Measurements from ENCODE around the gene CCDC158.
"Not testable (repeated sequence)": the region's sequence is repeated elsewhere in the genome, so short reads cannot be mapped to it uniquely, and the experiment has no call there.

The CCDC158 gene

DNA sequence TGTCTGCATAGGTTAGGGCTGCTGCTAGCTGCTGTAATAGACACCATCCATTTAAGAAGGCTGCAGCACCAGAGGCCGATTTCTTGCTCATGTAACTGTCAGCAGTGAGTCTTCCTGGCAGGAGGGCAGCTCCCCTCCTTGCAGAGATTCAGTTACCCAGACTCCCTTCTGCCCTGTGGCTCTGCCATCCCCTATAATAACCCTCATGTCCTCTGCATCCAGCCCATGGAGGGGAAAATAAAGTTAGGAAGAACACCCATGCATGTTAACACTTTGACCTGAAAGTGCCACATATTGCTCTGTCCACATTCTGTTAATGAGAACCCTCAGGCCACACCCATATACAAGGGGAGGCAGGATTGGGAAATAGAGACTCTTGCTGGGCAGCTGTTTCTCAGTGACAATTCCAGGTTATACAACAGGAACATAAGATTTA, 109.0 kb downstream of the CCDC158 start:
- DNase-seq (ENCODE audit: low read depth in 2 of 2): no peak

DNA sequence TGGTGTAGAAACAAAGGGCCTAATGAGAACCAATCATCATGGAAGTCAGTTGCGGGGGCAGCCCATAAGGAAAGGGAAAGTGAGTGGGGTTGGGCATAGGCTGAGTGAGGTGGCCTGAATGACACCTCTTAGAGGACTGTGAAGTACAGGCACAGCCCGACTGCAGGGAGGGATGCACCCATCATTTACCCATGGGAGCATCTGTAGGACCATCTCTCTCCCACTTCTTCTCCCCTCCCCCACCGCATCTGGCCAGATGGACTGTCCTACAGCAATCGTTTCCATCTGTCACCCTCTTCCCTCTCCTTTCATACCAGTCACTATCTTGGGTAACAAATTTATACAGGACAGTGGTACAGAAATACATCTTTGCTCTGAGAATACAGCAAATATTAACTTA, 110.3 kb downstream of the CCDC158 start:
- DNase-seq (ENCODE audit: low read depth in 2 of 2): no peak

DNA sequence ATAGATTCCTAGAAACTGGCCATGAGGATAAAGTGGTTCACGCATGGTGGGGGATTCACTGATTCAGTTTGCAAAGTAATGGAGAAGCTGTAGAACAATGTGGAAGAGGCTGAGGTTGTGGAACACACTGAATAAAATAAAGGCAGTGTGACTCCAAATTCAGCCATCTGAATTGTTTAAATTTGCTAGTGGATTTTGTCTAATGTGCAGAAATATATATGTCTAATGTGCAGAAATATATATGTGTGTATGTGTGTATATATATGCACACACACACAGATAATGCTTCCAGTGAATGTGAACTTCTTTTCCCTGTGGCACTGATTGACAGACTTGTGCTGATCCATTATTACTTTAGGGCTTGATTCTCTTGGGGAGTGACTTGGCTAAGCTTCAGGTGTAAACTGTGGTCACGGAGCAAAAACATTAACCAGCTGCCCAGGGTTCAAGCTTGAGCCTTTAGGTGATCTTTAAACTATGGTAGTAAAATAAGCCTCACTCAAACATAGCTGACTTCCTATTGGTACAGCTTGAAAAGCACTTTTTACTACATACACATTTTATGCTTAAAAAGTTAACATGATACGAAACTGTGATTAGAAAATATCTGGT, 110.9 kb downstream of the CCDC158 start:
- DNase-seq (ENCODE audit: low read depth in 2 of 2): no peak

DNA sequence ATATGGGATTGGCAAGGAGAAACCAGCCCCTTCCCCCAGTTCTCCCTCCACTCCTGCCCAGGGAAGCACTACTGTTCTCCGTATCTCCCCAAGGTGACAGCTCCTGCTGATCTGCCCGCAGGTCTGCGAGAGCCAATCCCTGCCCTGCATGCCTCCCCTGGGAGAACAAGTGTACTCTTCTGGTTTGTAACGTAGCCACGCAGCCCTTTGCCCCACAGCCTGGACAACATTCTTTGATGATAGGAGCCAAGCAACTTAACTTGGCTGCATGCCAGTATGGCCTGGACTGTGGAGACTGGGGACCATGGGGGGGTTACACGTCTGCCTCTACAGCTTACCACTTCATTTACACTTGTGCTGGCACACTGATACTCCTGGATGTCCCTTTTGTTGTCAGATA, 112.4 kb downstream of the CCDC158 start:
- DNase-seq (ENCODE audit: low read depth in 2 of 2): no peak

DNA sequence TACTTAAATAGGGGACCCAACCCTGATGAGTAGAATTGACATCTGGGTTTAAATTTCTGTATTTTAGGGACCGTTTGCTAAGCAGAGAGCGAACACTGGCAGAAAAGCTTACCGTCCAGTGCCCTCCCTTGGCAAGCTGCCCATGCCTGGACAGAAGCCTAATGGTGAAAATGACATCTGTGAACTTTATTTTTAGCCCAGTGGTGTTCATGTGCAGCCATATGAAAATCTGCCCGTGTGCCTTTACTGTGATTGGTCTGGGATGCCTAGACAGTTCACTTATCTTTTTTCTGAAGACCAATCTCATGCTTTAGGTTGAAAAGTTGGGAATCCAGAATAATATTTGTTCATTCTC, 113.3 kb downstream of the CCDC158 start:
- no peak for DNase-seq (ENCODE audit: low read depth in 2 of 2)

DNA sequence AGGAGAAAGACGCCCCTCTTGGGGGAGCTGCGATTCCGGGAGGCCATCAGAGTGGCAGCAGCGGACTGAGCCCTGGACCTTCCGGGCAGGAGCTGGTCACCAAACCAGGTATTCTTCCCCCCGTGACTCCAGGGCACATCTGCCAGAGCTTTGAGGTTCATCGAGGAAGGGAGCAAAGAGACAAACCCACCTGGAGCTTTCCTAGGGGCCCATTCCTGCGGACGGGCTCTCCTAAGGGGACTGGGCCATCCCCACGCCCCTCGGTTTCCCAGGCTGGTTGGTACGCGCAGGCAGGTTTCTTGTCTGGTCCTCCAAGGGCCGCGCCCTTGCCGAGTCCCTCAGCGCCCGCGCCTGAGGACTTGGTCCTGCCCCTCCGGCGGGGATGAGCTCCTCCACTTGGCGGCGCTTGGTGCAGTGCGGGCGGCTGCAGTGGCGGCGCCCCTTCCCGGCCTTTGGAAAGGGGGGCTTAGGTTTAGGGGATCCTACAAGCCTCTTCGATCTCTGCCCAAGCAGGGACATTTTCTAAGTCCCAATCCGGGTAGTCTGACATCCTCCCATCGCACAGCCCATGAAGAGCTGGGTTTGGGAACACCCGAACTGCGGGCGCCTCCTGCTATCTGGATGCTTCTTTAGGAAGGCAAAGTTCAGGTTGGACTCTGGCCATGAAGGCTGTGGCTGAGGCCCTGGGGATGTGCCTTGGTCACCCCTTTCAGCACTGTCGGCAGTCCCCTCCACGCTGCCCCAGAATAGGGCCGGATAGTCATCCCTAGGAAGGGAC, 113.9 kb downstream of the CCDC158 start:
- no peak for DNase-seq (ENCODE audit: low read depth in 2 of 2)

DNA sequence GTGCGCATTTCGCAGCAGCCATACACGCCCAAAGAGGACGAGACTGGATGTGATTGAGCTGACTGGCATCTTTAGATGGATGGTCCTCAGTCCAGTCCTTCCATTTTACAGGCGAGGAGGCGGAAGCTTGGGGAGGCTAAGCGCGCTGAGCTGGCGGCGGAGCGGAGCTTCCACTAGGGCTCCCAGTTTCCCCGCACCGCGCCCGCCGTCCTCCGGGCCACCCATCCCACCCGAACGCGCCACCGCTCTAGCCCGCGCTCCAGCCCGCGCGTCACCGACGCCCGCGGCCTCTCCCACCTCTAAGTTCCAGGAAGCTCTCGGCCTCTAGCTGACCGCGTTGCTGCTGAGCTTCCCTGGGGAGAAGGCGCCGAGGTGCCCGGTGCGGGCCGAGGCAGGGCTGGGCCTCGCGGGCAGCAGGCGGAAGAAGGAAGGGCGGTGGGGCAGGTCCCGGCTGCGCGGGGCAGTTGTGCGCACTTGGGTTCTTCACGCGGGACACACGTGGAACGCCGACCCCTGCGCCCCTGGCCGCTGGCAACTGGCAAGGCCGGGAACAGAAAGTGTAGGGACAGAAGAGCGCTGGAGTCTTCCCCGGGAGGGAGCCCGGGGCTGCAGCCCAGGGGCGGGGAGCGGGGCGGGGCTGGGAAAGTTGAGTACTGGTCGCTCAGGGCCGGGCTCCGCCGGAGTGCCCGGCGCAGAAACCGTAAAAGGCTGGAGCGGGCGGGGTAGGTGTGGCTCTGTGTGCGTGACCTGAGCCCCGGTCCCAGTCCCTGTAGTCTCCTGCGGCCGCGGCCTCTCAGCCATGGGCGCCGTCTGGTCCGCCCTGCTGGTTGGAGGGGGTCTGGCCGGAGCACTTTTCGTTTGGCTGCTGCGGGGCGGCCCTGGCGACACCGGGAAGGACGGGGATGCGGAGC, 114.7 kb downstream of the CCDC158 start, which contains the start of gene STBD1:
Gene STBD1 (plus strand): TSS at position 763 of the 911 bp plus-strand sequence. CDS start 37 bp downstream, at position 800.
- DNase-seq (ENCODE audit: low read depth in 2 of 2): peak in 1 of 2 experiments; percentile 24

DNA sequence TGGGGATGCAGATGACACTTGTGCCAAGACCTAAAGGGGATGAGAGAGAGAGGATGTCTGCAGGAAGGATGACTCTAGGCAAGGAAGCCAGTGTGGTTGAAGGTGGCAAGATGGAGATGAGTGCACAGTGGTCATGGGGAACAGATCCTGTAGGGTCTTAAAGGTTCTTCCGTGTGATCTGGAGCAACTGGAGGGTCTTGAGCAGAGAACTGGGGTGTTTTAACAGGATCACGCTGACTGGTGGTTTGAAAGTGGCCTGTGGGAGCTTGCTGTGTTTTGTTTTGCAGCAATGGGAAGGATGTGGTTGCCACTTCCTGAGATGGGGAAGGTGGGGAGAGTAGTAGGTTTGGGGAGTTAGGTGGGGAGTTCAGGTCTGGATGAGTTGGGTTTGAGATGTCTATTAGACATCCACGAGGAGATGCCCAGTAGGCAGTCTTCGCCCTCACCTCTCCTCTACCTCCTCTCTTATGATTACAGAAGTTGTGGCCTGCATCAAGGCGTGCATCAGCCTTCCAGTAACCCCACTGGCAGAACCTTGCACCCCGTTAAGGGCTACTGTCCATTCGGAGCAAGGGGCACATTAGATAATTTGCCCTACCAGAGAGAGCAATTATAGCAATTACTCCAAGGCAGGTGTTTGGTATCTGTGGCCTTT, 115.8 kb downstream of the CCDC158 start:
- no peak for DNase-seq (ENCODE audit: low read depth in 2 of 2)

DNA sequence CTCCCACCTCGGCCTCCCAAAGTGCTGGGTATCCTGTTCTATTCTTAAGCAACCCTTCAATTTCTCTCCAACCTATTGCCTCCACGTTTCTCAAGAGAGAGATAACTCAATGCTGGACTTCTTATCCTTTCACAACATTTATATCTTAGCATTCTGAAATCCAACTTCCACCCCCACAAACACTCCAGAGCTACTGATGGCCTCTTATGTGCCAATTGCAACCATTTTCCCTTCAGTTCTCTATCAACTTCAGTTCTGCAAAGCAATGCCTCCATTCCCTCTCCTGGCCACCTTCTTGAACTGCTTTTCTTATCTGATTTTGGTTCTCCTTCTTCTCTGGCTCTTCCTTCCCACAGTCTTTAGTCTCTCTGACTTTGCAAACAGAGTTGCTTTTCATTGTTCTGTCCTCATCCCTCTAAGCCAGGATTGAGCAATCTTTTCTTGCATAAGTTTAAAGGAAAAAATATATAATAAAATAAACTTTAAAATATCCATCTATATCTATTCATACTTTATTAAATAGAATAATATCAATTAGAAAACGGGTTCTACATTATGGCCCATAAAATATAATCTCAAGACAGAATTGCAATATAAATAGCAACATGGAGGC, 118.0 kb downstream of the CCDC158 start:
- no peak for DNase-seq (ENCODE audit: low read depth in 2 of 2)

DNA sequence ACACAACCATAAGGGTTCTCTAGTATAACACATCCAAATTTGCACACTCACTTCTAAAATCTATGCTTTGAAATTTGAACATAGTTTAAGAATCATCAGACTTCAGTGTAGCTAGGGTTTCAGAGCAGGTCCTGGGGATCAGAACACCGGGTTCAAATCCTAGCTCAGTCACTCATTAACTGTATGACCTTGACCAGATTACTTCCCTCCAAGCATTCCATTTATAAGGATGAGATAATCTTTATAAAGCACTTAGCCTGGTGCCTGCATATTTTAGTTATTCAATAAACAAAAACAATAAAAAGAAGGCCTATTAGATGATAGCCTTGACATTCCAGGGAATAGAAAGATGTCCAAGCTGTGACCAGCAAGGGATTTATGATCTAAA, 119.2 kb downstream of the CCDC158 start:
- no peak for DNase-seq (ENCODE audit: low read depth in 2 of 2)

DNA sequence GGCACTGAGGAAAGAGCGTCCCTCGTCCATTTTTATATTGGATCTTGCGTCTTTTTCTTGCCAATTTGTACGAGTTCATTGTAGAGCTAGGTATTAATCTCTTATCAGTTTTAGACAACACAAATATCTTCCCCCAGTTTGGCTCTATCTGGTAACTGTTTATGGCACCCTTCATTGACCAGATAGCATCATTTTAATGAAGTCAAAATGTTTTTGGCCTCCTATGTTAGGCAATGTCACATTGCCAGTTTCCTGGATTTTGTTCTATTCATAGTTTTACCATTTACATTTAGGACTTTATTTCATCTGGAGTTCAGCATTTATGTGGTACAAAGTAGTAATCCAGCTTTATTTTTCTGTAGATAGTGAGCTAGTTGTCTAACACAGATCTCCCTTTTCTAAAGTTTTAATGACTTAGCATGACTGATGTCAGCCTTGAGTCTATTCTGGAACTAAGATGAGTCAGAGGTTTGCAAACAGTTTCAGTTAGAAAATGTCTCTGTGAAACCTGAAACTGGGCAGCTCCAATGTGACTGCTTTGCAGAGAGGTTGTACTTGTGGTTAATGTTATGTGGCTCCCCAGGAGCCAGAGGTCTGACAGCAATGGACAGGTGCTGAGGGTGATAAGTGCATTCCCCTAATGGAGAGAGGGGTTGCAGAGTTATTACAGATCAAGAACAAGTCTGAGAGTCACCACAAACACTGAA, 119.7 kb downstream of the CCDC158 start:
- peak in 1 of 2 experiments; percentile 15 for DNase-seq (ENCODE audit: low read depth in 2 of 2)

DNA sequence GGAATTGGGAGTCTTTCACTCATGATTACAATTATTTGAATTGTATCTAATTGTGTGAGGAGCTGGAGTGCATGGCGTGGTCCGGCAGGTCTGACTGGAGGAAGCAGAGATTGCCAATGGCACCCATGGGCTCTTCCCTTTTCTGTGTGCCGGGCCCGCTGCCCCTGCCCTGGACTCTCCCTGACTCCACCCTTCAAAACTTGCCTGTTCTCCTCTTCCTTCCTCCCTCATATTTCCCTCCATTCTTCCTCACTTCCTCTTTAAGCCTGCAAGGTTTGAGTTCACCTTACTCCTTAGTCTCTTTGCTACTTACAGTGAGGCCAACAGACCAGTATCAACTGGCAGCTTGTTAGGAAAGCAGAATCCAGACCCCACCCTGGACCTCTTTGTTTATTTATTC, 120.9 kb downstream of the CCDC158 start:
- no peak for DNase-seq (ENCODE audit: low read depth in 2 of 2)

DNA sequence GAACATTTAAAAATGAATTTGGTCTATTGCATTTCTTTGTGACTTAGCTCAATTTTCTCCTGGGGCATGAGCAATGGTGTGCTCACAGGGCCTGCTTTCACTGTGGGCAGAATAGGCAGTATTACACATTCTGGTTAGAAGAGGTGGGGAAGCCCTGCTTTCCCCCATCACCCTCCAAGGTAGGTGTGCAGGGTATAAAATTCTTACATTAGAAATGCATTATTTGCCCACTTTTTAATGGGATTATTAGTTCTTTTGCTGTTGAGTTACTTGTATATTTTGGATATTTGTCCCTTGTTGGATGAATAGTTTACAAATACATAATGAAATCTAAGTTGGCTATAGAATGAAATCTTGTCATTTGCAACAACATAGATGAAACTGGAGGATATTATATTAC, 122.7 kb downstream of the CCDC158 start:
- no peak for DNase-seq (ENCODE audit: low read depth in 2 of 2)

DNA sequence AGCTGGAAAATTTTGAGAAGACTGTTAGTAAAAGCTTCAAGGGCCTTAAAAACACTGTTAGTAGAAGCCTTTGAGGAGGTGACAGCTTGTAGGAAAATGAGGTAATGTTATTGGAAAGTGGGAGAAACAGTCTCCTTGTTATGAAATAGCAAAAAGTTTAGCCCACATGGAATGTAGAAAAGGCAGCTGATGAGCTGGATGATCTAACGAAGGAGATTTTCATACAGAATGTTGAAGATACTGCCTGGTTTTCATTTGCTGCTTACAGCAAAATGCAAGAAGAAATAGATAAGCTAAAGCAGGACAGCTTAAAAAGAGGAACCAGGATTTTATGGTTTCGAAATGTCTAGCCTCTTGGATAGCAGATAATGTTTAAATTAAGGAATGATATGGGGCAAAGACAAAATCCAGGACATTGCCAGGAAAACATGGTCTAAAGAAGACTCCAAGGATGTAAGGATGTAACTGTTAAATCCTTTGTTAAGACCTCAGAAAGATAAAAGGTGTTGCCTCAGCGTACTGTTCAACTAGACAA, 124.6 kb downstream of the CCDC158 start:
- DNase-seq (ENCODE audit: low read depth in 2 of 2): no peak

DNA sequence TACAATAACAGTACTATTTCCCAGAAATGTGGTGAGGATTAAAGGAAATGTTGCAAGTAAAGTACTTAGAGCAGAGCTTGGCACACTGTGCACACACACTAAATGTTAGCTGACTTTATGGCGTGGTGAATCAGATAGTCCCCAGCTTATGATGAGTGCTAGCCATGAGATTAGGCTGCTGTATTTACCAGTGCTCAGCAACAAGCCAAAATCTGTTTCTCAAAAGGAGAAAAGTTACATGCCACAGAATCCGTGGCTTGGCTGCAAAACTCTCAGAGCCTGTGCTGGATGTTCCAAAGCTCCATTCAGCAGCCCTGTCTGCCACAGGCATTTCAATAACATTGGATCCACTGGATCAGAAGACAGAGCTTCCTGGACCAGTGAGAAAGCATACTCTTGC, 127.2 kb downstream of the CCDC158 start:
- DNase-seq (ENCODE audit: low read depth in 2 of 2): no peak

DNA sequence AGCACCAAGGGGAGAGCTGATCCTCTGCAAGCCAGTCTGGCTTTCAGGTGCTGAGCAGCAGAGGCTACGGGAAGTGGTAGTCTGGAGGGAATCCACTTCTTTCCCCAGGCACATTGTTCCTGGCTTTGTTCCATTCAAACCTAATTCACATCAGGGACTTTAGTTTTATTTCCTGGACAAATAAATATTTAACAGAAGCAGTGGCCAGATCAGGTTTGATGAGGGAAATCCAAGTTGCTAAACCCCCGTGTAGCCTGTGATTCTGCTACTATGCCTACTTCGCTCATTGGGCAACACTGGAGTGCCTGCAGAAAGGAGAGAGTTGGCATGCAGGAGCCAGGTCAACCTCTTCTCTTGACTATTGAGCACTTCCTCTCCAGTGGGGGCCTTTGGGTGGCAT, 128.2 kb downstream of the CCDC158 start:
- DNase-seq (ENCODE audit: low read depth in 2 of 2): no peak

DNA sequence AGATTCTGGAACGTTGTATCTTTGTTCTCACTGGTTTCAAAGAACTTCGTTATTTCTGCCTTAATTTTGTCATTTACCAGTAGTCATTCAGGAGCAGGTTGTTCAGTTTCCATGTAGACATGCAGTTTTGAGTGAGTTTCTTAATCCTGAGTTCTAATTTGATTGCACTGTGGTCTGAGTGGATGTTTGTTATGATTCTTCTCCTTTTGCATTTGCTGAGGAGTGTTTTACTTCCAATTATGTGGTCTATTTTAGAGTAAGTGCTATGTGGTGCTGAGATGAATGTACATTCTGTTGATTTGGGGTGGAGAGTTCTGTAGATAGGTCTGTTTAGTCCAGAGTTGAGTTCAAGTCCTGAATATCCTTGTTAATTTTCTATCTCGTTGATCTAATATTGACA, 133.1 kb downstream of the CCDC158 start:
- not testable (repeated sequence) for DNase-seq (ENCODE audit: low read depth in 2 of 2)

DNA sequence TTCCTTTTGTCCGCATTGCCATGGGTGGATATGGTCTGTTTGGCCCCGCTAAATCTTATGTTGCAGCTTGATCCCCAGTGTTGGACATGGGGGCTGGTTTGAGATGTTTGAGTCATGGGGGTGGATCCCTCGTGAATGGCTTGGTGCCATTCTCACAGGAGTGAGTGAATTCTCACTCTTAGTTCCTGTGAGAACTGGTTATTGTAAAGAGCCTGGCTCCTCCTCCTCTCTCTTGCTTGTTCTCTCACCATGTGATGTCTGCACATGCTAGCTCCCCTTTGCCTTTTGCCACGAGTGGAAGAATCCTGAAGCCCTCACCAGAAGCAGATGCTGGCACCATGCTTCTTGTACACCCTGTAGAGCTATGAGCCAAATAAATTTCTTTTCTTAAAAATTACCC, 137.0 kb downstream of the CCDC158 start:
- no peak for DNase-seq (ENCODE audit: low read depth in 2 of 2)

DNA sequence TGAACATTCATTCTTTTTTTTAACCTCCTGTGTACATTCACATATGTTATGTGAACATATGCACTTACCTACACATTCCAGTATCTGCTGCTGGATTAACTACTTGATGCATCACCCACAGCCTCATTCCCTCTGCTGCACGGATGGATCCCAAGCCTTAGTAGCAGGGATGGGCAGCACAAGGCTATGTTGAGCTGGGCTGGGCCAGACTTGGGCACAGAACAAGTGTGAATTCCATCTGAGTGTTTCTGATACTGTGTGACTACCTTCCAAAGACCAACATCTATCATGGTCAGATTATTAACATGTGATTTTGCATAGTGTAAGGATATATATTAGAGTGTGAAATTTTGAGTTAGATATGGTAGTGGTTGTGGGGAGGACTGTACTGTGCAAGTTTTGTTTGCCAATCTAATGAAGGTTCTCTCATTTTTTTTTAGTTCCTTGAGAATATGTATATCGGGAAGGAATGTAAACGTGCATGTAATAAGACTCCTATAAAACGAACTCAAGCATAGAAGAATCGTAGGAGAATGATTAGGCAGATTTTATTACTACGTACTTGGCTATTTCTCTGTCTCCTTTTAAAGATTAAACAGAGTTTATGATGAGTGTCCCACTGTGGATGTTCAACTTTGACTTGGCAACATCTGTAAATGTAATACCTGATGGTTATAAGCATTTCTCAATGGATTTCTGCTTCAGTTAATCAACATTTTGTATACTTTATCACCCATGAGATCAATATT, 137.8 kb downstream of the CCDC158 start:
- no peak for DNase-seq (ENCODE audit: low read depth in 2 of 2)

DNA sequence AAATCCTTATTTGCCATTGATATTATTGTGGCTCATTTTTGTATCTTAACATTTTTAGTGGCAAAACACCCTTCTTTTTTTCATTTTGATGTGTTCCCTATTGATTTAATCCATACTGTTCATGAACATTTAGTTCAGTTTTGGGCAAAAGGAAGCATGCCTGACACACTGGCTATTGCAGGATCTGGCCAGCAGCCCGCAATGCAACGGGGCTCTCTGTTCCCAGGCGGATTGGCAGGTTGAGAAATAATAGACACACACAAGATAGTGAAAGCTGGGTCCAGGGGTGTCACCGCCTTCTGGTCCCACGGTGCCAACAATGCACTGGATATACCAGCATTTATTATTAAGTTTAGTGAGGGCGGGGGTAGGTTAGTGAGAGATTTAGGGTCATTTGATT, 139.3 kb downstream of the CCDC158 start:
- not testable (repeated sequence) for DNase-seq (ENCODE audit: low read depth in 2 of 2)
